GM10847 (cell line): ENCODE data around the gene MAMDC2.

ENCODE experiments used
- POLR2A ChIP-seq: IDR thresholded peaks from 2 replicates; pipeline ENCODE4 v1.6.1; 2011; ENCODE audit not compliant: insufficient read length; ENCODE audit errors: extremely low read depth

Gene MAMDC2

GRCh38 chr9:70054521-70054920 is 10.9 kb downstream of the MAMDC2 start:
- no peak for TF ChIP-seq POLR2A

GRCh38 chr9:70055406-70056210 is 12.0 kb downstream of the MAMDC2 start:
- no peak for TF ChIP-seq POLR2A

GRCh38 chr9:70056211-70056944 is 12.7 kb downstream of the MAMDC2 start:
- no peak for TF ChIP-seq POLR2A

- no peak for TF ChIP-seq POLR2A
Observed at GRCh38 chr9:70058569-70059116, 15.0 kb downstream of the MAMDC2 start.

- no peak for TF ChIP-seq POLR2A
Observed at GRCh38 chr9:70060148-70060882, 16.7 kb downstream of the MAMDC2 start.

GRCh38 chr9:70060883-70061507 is 17.3 kb downstream of the MAMDC2 start:
- TF ChIP-seq POLR2A, result no peak

- TF ChIP-seq POLR2A, result no peak
Observed at GRCh38 chr9:70061776-70062175, 18.1 kb downstream of the MAMDC2 start.

- no peak for TF ChIP-seq POLR2A
Observed at GRCh38 chr9:70064496-70064895, 20.8 kb downstream of the MAMDC2 start.

- no peak for TF ChIP-seq POLR2A
Observed at GRCh38 chr9:70065572-70065971, 21.9 kb downstream of the MAMDC2 start.

GRCh38 chr9:70066418-70066817 is 22.8 kb downstream of the MAMDC2 start:
- no peak for TF ChIP-seq POLR2A

- no peak for TF ChIP-seq POLR2A
Observed at GRCh38 chr9:70066874-70067273, 23.2 kb downstream of the MAMDC2 start.

- TF ChIP-seq POLR2A, result no peak
Observed at GRCh38 chr9:70069704-70070103, 26.1 kb downstream of the MAMDC2 start.

- TF ChIP-seq POLR2A, result no peak
Observed at GRCh38 chr9:70073193-70073592, 29.5 kb downstream of the MAMDC2 start.

- TF ChIP-seq POLR2A, result no peak
Observed at GRCh38 chr9:70073756-70074155, 30.1 kb downstream of the MAMDC2 start.

GRCh38 chr9:70076678-70077077 is 33.0 kb downstream of the MAMDC2 start:
- TF ChIP-seq POLR2A, result no peak
